ENCODE measurements around the gene PGLYRP4.
A peak's percentile ranks its signal among the peaks of the same experiment; 100 is the strongest.
"Not testable (repeated sequence)": the region's sequence is repeated elsewhere in the genome, so short reads cannot be mapped to it uniquely, and the experiment has no call there.

The PGLYRP4 gene

GRCh38 chr1:153357853-153358690 lies 9.4 kb upstream of the PGLYRP4 start, which contains the start of gene S100A9:
Gene S100A9, plus strand, starts transcription at chr1:153357854. Its CDS starts 430 bp downstream, at chr1:153358284.
- DNase-seq (ENCODE audit: extremely low spot score, insufficient read length, low read depth) (no peak), FAIRE-seq (no peak)

- FAIRE-seq (no peak), DNase-seq (ENCODE audit: extremely low spot score, insufficient read length, low read depth) (no peak)
These were observed 8.6 kb upstream of the PGLYRP4 start for GRCh38 chr1:153357076-153357852.

GRCh38 chr1:153356392-153357075 lies 7.9 kb upstream of the PGLYRP4 start:
- no peak for FAIRE-seq
- no peak for DNase-seq (ENCODE audit: extremely low spot score, insufficient read length, low read depth)

GRCh38 chr1:153355445-153356071 lies 6.9 kb upstream of the PGLYRP4 start:
- FAIRE-seq, result peak; percentile 74
- no peak for DNase-seq (ENCODE audit: extremely low spot score, insufficient read length, low read depth)

GRCh38 chr1:153354515-153355193 lies 6.0 kb upstream of the PGLYRP4 start:
- DNase-seq (ENCODE audit: extremely low spot score, insufficient read length, low read depth), result no peak
- FAIRE-seq, result no peak

- DNase-seq (ENCODE audit: extremely low spot score, insufficient read length, low read depth) (no peak), FAIRE-seq (no peak)
These were observed 4.7 kb upstream of the PGLYRP4 start for GRCh38 chr1:153353226-153353947.

- FAIRE-seq (peak; percentile 81), DNase-seq (ENCODE audit: extremely low spot score, insufficient read length, low read depth) (peak; percentile 52)
These were observed 3.9 kb upstream of the PGLYRP4 start for GRCh38 chr1:153352523-153352922.

- FAIRE-seq, result no peak
- no peak for DNase-seq (ENCODE audit: extremely low spot score, insufficient read length, low read depth)
These were observed 1.8 kb upstream of the PGLYRP4 start for GRCh38 chr1:153350321-153350957.

- FAIRE-seq, result no peak
- DNase-seq (ENCODE audit: extremely low spot score, insufficient read length, low read depth), result no peak
These were observed 1.0 kb upstream of the PGLYRP4 start for GRCh38 chr1:153349363-153350320.

- no peak for FAIRE-seq
These were observed 785 bp downstream of the PGLYRP4 start for GRCh38 chr1:153347856-153348255.

GRCh38 chr1:153347049-153347448 lies 1.6 kb downstream of the PGLYRP4 start:
- not testable (repeated sequence) for FAIRE-seq; DNase-seq (ENCODE audit: extremely low spot score, insufficient read length, low read depth)

More at GRCh38 chr1:153347856-153348255, 785 bp downstream of the PGLYRP4 start:
- no peak for DNase-seq (ENCODE audit: extremely low spot score, insufficient read length, low read depth)

GRCh38 chr1:153346077-153346723 lies 2.4 kb downstream of the PGLYRP4 start:
- no peak for DNase-seq (ENCODE audit: extremely low spot score, insufficient read length, low read depth)
- peak; percentile 58 for FAIRE-seq

GRCh38 chr1:153345187-153346076 lies 3.2 kb downstream of the PGLYRP4 start:
- FAIRE-seq, result peak; percentile 62

GRCh38 chr1:153344718-153345025 lies 4.0 kb downstream of the PGLYRP4 start:
- no peak for DNase-seq (ENCODE audit: extremely low spot score, insufficient read length, low read depth)
- FAIRE-seq, result no peak

More at GRCh38 chr1:153345187-153346076, 3.2 kb downstream of the PGLYRP4 start:
- DNase-seq (ENCODE audit: extremely low spot score, insufficient read length, low read depth), result no peak

GRCh38 chr1:153343811-153344717 lies 4.6 kb downstream of the PGLYRP4 start:
- DNase-seq (ENCODE audit: extremely low spot score, insufficient read length, low read depth) (no peak), FAIRE-seq (peak; percentile 41)

Measured in GM18507 (cell line).